HepG2 (cell line): Measurements from ENCODE around the gene NELFB. TPM values are rescaled to one million over a fixed set of nuclear protein-coding genes. Genes with fewer than 3 reads are reported as not detected.

Experiments
- CENPX ChIP-seq: sonication (generic); formaldehyde crosslinking; IDR thresholded peaks from 2 replicates; pipeline ENCODE4 v1.9.0; 2021; ENCODE audit warnings: mild to moderate bottlenecking, missing genetic modification reagents, moderate library complexity
- KLF6 ChIP-seq: IDR thresholded peaks from 2 replicates; pipeline ENCODE4 v1.8.0; 2016; ENCODE audit warnings: missing biosample characterization, missing genetic modification reagents
- TBL1XR1 ChIP-seq: fragments of 150-350 bp; IDR thresholded peaks from 2 replicates; pipeline ENCODE4 v1.6.1; 2014; ENCODE audit warnings: borderline replicate concordance, low read length; ENCODE audit not compliant: partially characterized antibody
- ZMYM3 ChIP-seq: sonication (generic); formaldehyde crosslinking; IDR thresholded peaks from 2 replicates; pipeline ENCODE4 v1.5.1; 2020; ENCODE audit warnings: mild to moderate bottlenecking, missing genetic modification reagents
- ZNF180 ChIP-seq: sonication (generic); formaldehyde crosslinking; IDR thresholded peaks from 2 replicates; pipeline ENCODE4 v1.4.0; 2020; ENCODE audit warnings: low read depth, missing genetic modification reagents, borderline replicate concordance
- ZNF616 ChIP-seq: sonication (generic); formaldehyde crosslinking; IDR thresholded peaks from 2 replicates; pipeline ENCODE4 v1.5.0; 2020; ENCODE audit warnings: low read depth, mild to moderate bottlenecking, missing genetic modification reagents
- ZNF816 ChIP-seq: sonication (generic); formaldehyde crosslinking; IDR thresholded peaks from 2 replicates; pipeline ENCODE4 v1.8.0; 2022; ENCODE audit warnings: missing genetic modification reagents, mild to moderate bottlenecking, borderline replicate concordance
- ZNF839 ChIP-seq: sonication (generic); formaldehyde crosslinking; IDR thresholded peaks from 2 replicates; pipeline ENCODE4 v1.4.0; 2020; ENCODE audit warnings: missing genetic modification reagents, mild to moderate bottlenecking, borderline replicate concordance
- ZSCAN25 ChIP-seq: sonication (generic); formaldehyde crosslinking; IDR thresholded peaks from 2 replicates; pipeline ENCODE4 v1.8.0; 2022; ENCODE audit warnings: mild to moderate bottlenecking, missing genetic modification reagents
- polyA plus RNA-seq, 8 experiments: library from polyadenylated mRNA; depleted of rRNA in 3 of 8; stranded (reverse) in 7 of 8; unstranded in 1 of 8; fragments of >200 nt; fragmentation: Illumina TruSeq in 4 of 8; extraction: Trizol in 4 of 8; gene quantifications; 2 replicates each; pipeline versions ENCODE4 v1.2.1 to v1.2.3, GENCODE V29; 2011 to 2016; ENCODE audit warnings: low read depth in 4 of 8, missing spikeins in 1 of 8, mixed read lengths in 1 of 8; ENCODE audit not compliant: insufficient read depth in 1 of 8
- total RNA-seq, 5 experiments: library from RNA; depleted of rRNA; stranded (reverse); fragments of >200 nt; fragmentation: Illumina TruSeq; extraction: Trizol; gene quantifications; 2 replicates each; pipeline ENCODE4 v1.2.3, GENCODE V29; 2016; ENCODE audit warnings: low read depth in 1 of 5
- TF ChIP-seq, protein P1 (sequence below): sonication (generic); formaldehyde crosslinking; IDR thresholded peaks from 2 replicates; pipeline ENCODE4 v1.4.0; 2020; ENCODE audit warnings: missing genetic modification reagents, borderline replicate concordance
- TF ChIP-seq, protein P2 (sequence below): fragments of 450-650 bp; IDR thresholded peaks from 2 replicates; pipeline ENCODE4 v1.6.1; 2017; ENCODE audit warnings: mild to moderate bottlenecking
- TF ChIP-seq, protein P3 (sequence below): conservative IDR thresholded peaks from 2 replicates; pipeline ENCODE4 v1.6.1; 2018; ENCODE audit warnings: missing genetic modification reagents

Gene NELFB
- total and polyA plus RNA-seq, 2 of the 13 experiments (the other 11 are each of a cell fraction or from before 2014, with no cell fraction given): 26.5 to 45.8 TPM

GRCh38 chr9:137254624-137255447, at the start of gene NELFB (continued):
- TF ChIP-seq, protein P1, sequence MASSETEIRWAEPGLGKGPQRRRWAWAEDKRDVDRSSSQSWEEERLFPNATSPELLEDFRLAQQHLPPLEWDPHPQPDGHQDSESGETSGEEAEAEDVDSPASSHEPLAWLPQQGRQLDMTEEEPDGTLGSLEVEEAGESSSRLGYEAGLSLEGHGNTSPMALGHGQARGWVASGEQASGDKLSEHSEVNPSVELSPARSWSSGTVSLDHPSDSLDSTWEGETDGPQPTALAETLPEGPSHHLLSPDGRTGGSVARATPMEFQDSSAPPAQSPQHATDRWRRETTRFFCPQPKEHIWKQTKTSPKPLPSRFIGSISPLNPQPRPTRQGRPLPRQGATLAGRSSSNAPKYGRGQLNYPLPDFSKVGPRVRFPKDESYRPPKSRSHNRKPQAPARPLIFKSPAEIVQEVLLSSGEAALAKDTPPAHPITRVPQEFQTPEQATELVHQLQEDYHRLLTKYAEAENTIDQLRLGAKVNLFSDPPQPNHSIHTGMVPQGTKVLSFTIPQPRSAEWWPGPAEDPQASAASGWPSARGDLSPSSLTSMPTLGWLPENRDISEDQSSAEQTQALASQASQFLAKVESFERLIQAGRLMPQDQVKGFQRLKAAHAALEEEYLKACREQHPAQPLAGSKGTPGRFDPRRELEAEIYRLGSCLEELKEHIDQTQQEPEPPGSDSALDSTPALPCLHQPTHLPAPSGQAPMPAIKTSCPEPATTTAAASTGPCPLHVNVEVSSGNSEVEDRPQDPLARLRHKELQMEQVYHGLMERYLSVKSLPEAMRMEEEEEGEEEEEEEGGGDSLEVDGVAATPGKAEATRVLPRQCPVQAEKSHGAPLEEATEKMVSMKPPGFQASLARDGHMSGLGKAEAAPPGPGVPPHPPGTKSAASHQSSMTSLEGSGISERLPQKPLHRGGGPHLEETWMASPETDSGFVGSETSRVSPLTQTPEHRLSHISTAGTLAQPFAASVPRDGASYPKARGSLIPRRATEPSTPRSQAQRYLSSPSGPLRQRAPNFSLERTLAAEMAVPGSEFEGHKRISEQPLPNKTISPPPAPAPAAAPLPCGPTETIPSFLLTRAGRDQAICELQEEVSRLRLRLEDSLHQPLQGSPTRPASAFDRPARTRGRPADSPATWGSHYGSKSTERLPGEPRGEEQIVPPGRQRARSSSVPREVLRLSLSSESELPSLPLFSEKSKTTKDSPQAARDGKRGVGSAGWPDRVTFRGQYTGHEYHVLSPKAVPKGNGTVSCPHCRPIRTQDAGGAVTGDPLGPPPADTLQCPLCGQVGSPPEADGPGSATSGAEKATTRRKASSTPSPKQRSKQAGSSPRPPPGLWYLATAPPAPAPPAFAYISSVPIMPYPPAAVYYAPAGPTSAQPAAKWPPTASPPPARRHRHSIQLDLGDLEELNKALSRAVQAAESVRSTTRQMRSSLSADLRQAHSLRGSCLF (CRISPR knock-in tag): no peak
- no peak; the same call in 1 of the 2 replicates for TF ChIP-seq ZSCAN25
- TF ChIP-seq, protein P2, sequence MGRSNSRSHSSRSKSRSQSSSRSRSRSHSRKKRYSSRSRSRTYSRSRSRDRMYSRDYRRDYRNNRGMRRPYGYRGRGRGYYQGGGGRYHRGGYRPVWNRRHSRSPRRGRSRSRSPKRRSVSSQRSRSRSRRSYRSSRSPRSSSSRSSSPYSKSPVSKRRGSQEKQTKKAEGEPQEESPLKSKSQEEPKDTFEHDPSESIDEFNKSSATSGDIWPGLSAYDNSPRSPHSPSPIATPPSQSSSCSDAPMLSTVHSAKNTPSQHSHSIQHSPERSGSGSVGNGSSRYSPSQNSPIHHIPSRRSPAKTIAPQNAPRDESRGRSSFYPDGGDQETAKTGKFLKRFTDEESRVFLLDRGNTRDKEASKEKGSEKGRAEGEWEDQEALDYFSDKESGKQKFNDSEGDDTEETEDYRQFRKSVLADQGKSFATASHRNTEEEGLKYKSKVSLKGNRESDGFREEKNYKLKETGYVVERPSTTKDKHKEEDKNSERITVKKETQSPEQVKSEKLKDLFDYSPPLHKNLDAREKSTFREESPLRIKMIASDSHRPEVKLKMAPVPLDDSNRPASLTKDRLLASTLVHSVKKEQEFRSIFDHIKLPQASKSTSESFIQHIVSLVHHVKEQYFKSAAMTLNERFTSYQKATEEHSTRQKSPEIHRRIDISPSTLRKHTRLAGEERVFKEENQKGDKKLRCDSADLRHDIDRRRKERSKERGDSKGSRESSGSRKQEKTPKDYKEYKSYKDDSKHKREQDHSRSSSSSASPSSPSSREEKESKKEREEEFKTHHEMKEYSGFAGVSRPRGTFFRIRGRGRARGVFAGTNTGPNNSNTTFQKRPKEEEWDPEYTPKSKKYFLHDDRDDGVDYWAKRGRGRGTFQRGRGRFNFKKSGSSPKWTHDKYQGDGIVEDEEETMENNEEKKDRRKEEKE: no peak
- TF ChIP-seq ZNF180 (CRISPR knock-in tag): no peak
- TF ChIP-seq KLF6 (CRISPR knock-in tag): peak; percentile 33; the same call in 1 of the 2 replicates
- no peak for TF ChIP-seq ZNF816 (CRISPR knock-in tag)
- no peak for TF ChIP-seq CENPX (CRISPR knock-in tag)
- TF ChIP-seq, protein P3, sequence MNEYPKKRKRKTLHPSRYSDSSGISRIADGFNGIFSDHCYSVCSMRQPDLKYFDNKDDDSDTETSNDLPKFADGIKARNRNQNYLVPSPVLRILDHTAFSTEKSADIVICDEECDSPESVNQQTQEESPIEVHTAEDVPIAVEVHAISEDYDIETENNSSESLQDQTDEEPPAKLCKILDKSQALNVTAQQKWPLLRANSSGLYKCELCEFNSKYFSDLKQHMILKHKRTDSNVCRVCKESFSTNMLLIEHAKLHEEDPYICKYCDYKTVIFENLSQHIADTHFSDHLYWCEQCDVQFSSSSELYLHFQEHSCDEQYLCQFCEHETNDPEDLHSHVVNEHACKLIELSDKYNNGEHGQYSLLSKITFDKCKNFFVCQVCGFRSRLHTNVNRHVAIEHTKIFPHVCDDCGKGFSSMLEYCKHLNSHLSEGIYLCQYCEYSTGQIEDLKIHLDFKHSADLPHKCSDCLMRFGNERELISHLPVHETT: peak; percentile 8; the same call in 1 of the 2 replicates
- no peak for TF ChIP-seq ZNF839 (CRISPR knock-in tag)
- TF ChIP-seq ZNF616 (CRISPR knock-in tag): no peak
- TF ChIP-seq TBL1XR1: no peak
- no peak for TF ChIP-seq ZMYM3
